GM19324 (cell line): Measurements from ENCODE around the gene IGIP.

Experiments
- ATAC-seq: cut with Tn5 transposase; IDR thresholded peaks from one replicate; pipeline ENCODE4 v1.9.1; 2021; ENCODE audit warnings: mild to moderate bottlenecking, moderate library complexity; ENCODE audit not compliant: unreplicated experiment, low FRiP score

IGIP gene

DNA sequence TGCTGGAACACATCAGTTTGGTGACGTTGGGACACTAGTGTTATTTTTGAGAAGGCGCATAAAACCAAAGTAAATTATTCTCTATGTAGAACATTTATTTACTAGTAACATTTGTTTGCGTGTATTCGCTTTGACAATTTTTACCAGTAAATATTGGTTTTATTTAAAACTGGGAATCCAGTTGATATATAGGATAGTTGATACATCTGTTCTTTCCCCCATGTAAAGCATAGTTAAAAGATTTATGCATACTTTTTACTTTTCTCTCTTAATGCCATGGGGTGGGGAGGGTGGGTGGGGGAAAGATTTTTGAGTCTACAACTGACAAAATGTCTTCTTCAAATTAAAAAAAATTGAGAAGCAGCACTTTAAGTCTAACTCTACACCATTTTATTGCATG is at the start of gene IGIP:
TSS of gene IGIP (plus strand) at position 301 of the 400 bp plus-strand sequence. CDS start 2,540 bp downstream, outside the sequence.
- ATAC-seq = no peak

DNA sequence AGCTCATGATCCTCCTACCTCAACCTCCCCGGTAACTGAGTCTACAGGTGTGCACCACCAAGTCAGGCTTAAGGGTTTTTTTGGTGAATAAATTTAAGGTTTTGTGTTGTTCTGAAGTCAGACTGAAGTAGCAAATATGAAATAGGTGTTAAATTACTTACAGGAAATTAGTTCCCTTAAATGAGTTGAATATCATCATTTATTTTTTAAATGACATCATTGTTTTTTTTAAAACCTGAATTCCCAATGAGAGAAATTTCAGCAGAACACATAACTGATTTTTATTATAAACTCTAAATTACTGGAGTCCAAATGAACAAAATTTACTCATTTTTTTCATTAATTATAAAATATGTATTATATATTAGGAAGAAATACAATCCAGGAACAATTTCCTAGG is 49.6 kb upstream of the IGIP start:
- no peak for ATAC-seq

DNA sequence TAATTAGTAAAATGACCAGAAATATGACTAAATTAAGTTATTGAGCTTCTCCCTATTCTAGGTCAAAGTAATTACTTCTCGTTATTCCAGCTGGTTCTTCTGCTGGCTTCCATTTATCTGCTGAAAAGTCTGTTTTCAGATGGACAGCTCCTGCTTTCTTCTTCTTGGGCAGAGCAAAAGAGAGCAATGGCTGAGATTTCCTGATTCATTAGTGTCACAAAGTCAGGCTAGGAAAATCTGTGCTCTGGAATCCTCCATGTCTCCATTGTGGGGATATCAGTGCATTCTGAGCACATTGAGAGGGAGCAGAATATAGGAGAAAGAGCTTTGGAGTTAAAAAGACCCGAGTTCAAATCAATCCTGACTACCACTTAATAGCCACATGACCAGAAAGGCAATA is 48.9 kb upstream of the IGIP start:
- no peak for ATAC-seq

DNA sequence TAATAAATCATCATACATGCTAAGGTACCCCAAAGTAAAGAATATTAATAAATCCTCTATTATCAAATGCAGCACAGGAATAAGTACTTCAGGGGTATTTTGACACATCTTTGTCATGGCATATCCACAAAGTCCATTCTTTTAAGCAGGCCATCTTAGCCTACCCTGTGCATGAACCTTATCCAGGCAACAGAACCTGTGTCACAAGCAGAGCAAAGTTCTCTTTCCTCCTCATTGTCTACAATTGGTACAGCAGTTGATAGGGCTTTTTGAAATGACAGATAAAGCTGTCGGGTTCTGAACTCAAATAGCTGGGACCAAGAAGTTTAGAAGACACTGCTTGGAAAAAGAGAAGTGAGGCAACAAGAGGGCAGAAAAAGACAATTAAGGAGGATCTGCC is 42.6 kb upstream of the IGIP start:
- ATAC-seq = no peak

DNA sequence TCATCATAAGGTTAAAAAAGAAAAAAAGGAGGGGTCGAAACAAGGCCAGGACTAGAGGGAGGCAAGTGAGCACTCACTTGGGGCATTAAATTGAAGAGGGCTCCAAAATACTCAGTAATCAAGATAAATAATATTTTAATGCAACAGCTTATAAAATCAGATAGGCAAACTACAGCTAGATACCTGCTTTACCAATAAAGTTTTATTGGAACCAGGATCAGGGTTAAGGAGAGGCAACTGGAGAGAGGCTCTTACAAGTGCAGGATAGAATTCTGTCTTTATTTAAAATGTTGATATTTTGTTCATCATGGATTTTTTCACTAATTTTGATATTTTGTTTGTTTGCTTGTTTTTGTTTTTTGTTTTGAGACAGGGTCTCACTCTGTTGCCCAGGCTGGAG is 42.1 kb upstream of the IGIP start:
- no peak for ATAC-seq

DNA sequence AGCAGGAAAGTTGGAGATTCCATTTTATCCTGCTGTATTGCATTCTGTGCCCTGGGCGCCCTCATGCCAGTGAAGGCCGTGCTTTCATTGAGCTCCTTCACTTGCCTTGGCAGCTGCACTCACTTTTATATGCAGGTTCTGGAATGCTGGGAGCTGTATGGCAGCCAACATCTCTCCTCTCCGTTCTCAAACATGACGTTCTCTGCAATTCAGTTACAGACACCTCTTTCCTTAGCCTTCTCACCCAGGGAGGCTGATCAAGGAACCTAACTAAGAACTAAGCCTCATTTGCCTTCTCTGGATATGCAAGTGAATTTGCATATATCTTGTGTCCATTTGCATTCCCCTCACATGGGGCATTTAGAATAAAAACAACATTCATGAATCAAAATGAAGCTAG is 41.2 kb upstream of the IGIP start:
- no peak for ATAC-seq

DNA sequence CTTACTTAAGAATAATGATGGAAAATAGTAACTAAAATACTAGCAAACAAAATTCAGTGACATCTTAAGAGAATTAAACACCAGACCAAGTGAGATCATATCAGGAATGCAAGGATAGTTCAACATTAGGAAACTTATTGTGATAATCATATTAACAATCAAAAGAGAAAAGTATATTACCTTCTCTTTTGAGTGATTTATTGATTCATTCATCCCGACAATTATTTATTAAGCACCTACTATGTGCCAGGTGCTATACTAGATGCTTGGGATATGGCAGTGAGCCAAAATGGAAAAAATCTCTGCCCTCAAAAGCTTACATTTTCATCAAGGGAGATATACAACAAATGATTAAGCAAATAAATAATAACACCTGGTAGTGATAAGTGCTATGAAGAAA is 35.5 kb upstream of the IGIP start:
- ATAC-seq = no peak

DNA sequence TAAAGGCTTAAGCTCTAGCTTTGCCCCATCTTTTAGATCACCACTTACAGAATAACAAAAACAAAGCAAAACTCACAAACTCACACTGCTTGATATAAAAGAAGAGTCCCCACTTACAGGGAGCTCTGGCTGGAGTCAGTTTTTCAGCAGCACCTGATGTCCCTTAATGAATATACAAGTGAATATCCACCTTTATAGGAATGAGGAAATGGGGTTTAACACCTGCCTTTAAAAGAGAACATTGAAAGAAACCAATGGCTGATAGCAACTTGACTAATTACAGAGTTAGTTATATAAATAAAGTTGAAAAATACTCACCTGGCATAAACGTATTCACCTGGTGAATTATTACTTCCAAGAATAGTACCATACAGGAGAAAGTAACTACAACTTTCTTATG is 32.6 kb upstream of the IGIP start:
- ATAC-seq = no peak

DNA sequence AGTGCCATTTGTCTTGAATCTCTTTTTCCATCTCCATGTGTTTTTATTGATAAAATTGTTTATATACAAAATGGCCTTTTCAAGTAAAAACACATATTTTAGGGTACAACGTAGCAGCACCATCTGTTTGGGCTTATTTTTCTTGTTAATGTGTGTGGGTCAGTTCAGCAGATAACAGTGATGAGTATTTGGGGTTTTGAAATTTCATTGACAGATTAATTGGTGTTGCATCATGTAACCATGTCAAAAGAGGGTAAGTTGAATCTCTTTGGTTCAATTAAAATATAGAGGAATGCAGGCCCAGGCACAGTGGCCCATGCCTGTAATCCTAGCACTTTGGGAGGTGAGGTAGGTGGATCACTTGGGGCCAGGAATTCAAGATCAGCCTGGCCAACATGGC is 31.9 kb upstream of the IGIP start:
- ATAC-seq = no peak

DNA sequence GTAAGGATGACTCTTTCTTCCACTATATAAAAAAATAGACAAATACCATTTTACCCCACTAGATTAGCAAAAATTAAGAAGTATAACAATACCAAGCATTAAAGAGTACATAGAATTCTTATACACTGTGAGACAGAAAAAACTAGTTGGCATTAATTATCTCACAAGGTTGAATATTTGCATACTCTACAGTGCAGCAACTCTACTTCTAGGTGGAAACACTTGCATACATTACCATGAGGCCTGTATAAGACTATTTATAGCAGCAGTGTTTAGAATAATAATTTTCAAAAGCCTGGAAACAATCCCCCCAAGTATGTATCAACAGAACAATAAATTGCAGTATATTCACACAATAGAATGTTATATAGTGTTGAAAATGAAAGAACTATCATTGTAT is 30.8 kb upstream of the IGIP start:
- no peak for ATAC-seq

DNA sequence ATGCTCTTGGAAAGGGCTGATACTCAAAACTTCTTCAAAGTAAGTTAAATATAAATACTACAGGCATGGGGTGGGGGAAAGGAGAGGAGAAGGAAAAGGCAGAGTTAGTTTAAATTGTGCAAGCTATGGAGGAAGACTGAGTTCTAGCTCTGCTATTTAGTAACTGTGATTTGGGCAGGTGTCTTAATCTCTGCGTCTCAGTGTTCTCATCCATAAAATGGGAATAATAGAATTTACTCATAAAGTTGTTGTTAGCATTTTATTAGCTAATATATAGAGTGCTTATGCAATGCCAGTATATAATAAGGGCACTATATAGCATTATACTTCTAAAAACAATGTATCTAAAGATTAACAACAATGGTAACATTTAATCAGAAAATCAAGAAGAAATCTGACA is 24.6 kb upstream of the IGIP start:
- no peak for ATAC-seq

DNA sequence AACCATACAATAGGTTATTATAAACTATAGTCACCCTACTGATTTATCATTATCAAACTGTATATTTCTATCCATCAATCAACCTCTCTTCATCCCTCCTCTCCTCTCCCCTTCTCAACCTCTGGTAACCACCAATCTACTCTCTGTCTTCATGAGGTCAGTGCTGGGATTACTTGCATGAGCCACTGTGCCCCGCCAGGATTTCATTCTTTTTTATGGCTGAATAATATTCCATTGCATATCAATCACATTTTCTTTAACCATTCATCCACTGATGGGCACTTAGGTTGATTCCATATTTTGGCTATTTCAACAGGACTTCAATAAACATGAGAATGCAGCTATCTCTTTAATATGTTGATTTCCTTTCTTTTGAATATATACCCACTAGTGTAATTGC is 22.6 kb upstream of the IGIP start:
- no peak for ATAC-seq

DNA sequence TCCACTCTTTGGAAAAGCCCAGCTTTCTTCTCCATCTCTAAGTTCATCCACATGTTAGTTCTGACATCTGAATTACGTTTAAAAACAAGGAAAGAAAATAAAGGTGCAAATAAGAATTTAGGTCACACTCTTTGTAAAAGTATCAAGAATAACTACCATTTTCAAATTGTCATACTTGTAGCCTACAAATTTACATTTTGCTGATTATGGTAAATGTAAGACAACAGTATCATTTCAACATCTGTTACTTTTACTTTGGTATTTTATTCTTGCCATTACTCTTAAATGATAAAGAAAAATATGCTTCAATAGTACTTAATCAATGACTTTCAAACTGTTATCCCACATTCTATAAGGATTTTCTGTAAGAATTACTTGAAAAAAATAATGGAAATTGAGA is 21.6 kb upstream of the IGIP start:
- no peak for ATAC-seq

DNA sequence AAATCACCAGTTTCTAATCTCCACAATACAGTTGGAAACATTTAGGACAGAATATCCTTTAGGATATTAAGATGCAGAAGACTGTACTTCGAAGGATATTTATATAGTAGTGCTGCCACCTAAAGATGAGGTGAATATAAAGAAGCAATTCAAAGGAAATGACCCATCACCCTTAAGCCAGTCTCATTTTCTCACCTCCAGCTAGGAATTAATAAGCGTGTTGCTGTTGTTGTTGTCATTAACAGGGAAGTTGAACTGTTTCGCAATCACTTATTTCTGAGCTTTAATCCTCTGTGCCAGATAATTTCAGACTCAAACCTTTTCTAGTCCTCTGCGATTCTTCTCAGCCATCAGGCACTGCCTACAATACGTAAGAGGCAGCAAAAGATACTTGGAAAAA is 19.6 kb upstream of the IGIP start:
- no peak for ATAC-seq

DNA sequence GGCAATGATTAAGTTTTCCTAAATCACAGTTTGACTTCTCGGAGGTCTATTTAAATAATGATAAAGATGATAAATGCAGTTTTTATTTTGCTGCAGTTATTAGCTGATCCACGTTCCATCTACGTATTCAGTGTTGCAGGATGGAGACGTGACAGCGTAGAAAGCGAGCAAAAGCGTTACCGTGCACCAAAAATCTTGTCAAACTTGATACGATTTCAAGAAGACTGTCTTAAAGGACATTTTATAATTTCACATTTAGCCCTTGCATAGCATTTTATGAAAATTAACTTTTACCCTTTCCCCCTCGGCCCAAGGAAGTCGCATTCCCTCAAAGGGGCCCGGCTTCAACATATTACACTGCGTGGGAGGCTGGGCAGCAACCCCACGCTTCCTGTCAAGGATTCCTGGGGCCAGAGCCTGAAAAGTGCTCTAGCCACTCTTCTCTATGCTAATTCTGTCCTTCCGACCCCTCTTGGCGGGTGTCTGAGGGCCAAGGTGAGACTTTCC is 18.9 kb upstream of the IGIP start:
- no peak for ATAC-seq

DNA sequence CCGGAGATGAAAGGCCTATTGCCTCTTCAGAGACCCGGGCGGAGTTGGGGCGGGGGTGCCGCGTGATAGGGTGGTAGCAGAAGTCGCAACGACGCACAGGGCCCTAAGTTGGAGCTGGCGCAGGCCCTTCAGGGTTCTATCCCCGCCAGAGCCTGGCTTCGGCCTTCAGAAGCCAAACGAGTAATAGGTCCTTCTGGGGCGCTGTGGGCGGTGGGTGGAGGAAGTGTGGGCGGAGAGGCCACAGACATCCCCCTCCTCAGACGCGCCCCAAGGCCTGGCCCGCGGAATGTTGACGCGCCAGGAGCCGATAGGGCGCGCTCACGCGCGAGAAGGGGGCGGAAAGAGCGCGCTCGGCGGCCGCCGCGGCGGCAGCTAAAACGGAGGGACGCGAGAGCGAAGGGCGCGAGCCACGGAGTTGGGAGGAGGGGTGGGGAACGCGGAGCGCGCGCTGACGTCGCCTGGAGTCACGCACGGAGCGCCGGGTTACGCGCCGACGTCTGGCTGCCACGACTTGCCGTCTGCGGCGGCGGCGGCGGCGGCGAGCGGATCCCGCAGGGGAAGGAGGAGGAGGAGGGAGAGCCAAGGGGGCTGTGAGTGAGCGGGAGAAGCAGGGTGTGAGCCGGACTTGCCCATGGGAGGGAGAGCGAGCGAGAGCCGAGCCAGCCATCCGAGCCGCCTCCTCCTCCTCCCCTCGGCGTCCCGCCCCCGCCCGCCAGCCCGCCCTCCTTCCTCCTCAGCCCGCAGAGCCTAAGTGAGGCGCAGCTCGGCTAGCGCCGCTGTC is 18.2 kb upstream of the IGIP start:
- peak; percentile 93 for ATAC-seq

DNA sequence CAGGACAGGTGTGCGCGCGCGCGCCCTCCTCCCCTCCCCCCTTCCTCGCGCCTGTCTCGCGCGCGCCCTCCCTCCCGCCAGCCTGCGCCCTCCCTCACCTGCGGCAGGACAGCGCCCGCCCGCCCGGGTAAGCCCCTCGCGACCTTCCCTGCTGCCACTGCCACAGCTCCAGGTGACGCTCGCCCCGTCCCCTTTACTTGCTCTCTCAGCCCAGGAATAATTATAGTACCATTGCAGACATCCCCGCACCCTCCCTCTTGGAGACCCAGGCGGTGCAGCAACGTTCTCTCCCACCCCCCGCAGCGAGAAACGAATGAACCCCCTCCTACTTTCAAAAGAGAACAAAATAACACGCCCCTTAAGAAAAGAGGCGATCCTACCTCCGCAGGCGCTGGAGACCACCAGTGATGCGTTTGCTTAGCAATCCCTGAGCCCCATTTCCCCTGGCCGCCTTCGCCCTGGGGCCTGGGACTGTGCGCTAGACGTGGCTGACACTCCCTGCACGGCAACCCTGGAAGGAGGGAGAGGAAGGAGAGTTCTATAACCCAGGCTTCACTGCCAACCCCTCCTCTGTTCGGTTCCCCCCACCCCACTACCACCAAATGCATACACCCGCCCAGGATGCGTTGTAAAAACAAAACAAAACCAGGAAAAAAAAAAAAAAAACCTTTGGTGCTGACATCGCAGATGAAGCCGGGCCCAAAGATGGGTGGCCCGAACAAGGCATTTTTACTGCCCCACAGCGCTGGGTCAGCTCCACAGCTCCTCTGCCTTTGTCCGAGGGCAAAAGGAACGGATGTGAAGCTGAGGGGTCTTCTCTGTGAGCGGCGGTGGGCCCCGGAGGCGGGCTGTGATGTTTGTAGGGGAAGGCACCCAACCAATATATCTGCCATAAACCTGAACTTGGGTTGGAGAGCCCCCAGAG is 17.4 kb upstream of the IGIP start:
- no peak for ATAC-seq

DNA sequence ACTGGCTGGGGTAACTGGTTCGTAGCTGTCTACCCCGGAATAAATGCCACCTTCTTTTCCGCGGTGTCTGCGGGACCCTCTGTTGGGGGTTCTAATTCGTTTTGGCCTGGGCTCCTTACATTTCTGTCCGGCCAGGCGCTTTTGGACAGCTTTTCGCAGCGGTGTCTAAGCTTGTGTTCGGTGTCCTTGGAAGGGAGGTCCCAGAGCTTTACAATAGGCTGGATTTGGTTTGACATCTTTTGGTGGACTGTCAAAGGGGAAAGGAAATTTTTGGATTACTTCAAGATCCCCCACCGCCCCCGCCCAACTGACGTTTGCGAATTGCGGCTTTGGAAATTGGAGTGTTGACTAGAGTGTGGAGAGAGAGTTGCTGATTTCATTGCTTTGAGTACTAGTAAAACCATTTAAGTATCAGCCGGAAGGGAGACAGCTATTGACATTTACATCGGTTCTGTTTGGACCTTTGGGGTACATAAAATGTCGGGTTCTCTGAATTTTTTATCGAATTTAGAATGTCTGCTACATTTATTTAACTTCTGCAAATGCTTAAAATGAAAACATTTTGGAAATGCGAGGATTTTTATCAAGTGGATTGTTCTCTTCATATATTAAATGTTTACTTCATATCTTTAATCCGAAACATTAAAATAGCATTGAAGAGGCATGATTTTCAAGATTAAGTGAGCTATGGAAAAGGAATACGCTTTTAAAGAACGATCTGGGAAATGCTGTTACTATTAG is 16.5 kb upstream of the IGIP start:
- ATAC-seq = no peak

DNA sequence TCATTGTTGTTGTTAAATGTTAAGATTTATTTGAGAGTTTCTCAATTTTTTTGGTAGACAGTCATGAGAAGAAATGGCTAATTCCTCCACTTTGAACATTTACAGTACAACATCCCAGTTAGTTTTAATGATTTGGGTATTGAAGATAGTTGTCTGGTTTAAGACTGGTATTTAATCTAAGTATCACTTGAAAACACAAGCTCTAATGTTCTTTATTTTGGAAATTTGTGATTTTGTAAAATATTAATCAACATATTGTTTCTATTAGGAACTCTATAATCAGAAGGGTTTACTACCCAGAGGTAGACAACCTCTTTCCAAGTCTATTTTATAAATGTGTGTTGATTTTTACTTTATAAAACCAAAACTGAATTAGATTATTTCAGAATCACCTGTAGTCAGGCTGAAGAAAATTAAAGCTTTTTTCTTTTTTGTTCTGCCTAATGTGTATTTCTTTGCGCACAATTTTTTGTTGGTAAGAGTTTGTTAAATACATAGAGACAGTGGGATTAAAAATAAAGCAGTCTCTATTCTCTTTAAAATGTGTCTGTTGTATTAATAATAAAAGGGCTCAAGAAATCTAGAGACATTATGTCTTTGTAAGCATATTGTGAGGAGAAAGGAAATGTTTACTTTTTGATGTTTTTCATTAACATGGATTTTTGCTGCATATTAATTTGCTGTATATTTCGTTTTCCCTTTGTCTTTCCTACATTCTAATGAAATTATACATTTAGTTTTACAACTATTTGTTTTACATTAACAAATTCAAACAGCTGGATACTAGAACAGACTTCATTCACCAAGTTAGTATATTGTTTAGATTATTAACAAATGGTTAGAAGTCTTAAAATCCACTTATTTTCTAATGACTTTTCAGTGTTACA is 15.7 kb upstream of the IGIP start:
- ATAC-seq = no peak

DNA sequence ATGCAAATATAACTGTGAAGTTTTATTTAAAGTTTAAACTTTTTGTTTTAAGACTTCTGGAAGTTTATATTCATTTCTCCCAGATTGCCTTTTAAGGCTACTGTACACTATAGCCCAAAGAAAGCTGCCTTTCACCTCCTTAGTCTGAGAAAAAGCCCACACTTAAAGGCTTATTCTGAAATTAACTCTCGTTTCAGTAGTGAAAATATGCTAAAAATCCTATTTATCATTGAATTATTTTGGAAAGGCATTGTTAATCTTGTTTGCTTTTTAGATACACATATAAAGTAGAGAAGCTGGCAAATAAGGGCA is 15.1 kb upstream of the IGIP start:
- ATAC-seq = no peak
